Liver (tissue), 9 donors: ENCODE data around the gene DPYD. TPM values are rescaled to one million over a fixed set of nuclear protein-coding genes. Genes with fewer than 3 reads are reported as not detected.

Experiments
- DNase-seq: peaks from one replicate; pipeline ENCODE4 v3.0.0-alpha.2; 2017; ENCODE audit warnings: low spot score
- H3K27ac ChIP-seq, 2 donors: one replicate each; pipeline ENCODE4 v1.7.0; 2013; ENCODE audit warnings: inconsistent platforms in 2 of 2, low read length in 2 of 2, control low read depth in 1 of 2, low read depth in 1 of 2, mild to moderate bottlenecking in 1 of 2
- H3K27me3 ChIP-seq, 4 donors: one replicate each; pipeline versions ENCODE4 v1.6.1 to v1.7.0; 2013; ENCODE audit warnings: low read length in 3 of 4, inconsistent platforms in 1 of 4, mild to moderate bottlenecking in 1 of 4, moderate library complexity in 1 of 4; ENCODE audit not compliant: control insufficient read depth in 4 of 4, insufficient read depth in 4 of 4
- H3K36me3 ChIP-seq, 4 donors: one replicate each; pipeline versions ENCODE4 v1.6.1 to v1.7.0; 2013; ENCODE audit warnings: low read length in 3 of 4, mild to moderate bottlenecking in 3 of 4, low read depth in 1 of 4, moderate library complexity in 1 of 4; ENCODE audit not compliant: control insufficient read depth in 4 of 4, insufficient read depth in 3 of 4
- H3K4me1 ChIP-seq, 4 donors: one replicate each; pipeline versions ENCODE4 v1.6.1 to v1.7.0; 2013; ENCODE audit warnings: low read length in 3 of 4, mild to moderate bottlenecking in 3 of 4, moderate library complexity in 1 of 4; ENCODE audit not compliant: control insufficient read depth in 4 of 4, insufficient read depth in 4 of 4
- H3K4me3 ChIP-seq, 3 donors: one replicate each; pipeline versions ENCODE4 v1.6.1 to v1.7.0; 2013; ENCODE audit warnings: low read length in 3 of 3, control low read depth in 1 of 3, low read depth in 1 of 3, mild to moderate bottlenecking in 1 of 3
- H3K9ac ChIP-seq, 2 donors: one replicate each; pipeline ENCODE4 v1.7.0; 2013; ENCODE audit warnings: low read length in 2 of 2, mild to moderate bottlenecking in 2 of 2, moderate library complexity in 2 of 2, control low read depth in 1 of 2, low read depth in 1 of 2
- H3K9me3 ChIP-seq, 4 donors: one replicate each; pipeline versions ENCODE4 v1.6.1 to v1.7.0; 2013; ENCODE audit warnings: low read length in 3 of 4; ENCODE audit not compliant: control insufficient read depth in 4 of 4
- ATF3 ChIP-seq: IDR thresholded peaks from 2 replicates; pipeline ENCODE4 v1.6.1; 2016; ENCODE audit warnings: antibody characterized with exemption
- CTCF ChIP-seq: fragments of 150-350 bp; IDR thresholded peaks from 2 replicates; pipeline ENCODE4 v1.5.1; 2017; ENCODE audit warnings: improper control_type of control experiment, low read depth, low read length; ENCODE audit not compliant: missing input control
- EGR1 ChIP-seq, 2 donors: IDR thresholded peaks; 2 replicates each; pipeline ENCODE4 v1.6.1; 2016 to 2018; ENCODE audit warnings: antibody characterized with exemption in 2 of 2, low read depth in 2 of 2
- FOXA1 ChIP-seq: IDR thresholded peaks from 2 replicates; pipeline ENCODE4 v1.6.1; 2016; ENCODE audit warnings: antibody characterized with exemption
- FOXA2 ChIP-seq: IDR thresholded peaks from 2 replicates; pipeline ENCODE4 v1.6.1; 2016; ENCODE audit warnings: antibody characterized with exemption
- GABPA ChIP-seq, 2 donors: IDR thresholded peaks in 1 of 2; conservative IDR thresholded peaks in 1 of 2; 2 replicates each; pipeline ENCODE4 v1.6.1; 2016; ENCODE audit warnings: antibody characterized with exemption in 2 of 2, mild to moderate bottlenecking in 1 of 2, moderate library complexity in 1 of 2
- HNF4A ChIP-seq, 2 donors: conservative IDR thresholded peaks; 2 replicates each; pipeline ENCODE4 v1.6.1; 2016; ENCODE audit warnings: antibody characterized with exemption in 2 of 2, mild to moderate bottlenecking in 2 of 2
- HNF4G ChIP-seq: IDR thresholded peaks from 2 replicates; pipeline ENCODE4 v1.6.1; 2016; ENCODE audit warnings: antibody characterized with exemption
- JUND ChIP-seq, 2 donors: IDR thresholded peaks; 2 replicates each; pipeline ENCODE4 v1.6.1; 2016; ENCODE audit warnings: antibody characterized with exemption in 2 of 2
- MAX ChIP-seq: IDR thresholded peaks from 2 replicates; pipeline ENCODE4 v1.6.1; 2016; ENCODE audit warnings: antibody characterized with exemption
- RAD21 ChIP-seq, 2 donors: IDR thresholded peaks; 2 replicates each; pipeline ENCODE4 v1.6.1; 2016; ENCODE audit warnings: antibody characterized with exemption in 2 of 2, mild to moderate bottlenecking in 2 of 2
- REST ChIP-seq: IDR thresholded peaks from 2 replicates; pipeline ENCODE4 v1.6.1; 2016; ENCODE audit warnings: antibody characterized with exemption, mild to moderate bottlenecking
- RXRA ChIP-seq, 2 donors: IDR thresholded peaks; 2 replicates each; pipeline ENCODE4 v1.6.1; 2017 to 2018; ENCODE audit warnings: antibody characterized with exemption in 2 of 2, mild to moderate bottlenecking in 1 of 2
- SP1 ChIP-seq: IDR thresholded peaks from 2 replicates; pipeline ENCODE4 v1.6.1; 2018; ENCODE audit warnings: antibody characterized with exemption, mild to moderate bottlenecking
- TAF1 ChIP-seq: conservative IDR thresholded peaks from 2 replicates; pipeline ENCODE4 v1.6.1; 2016; ENCODE audit warnings: antibody characterized with exemption, mild to moderate bottlenecking
- YY1 ChIP-seq: IDR thresholded peaks from 2 replicates; pipeline ENCODE4 v1.6.1; 2016; ENCODE audit warnings: antibody characterized with exemption, mild to moderate bottlenecking
- ZBTB33 ChIP-seq: IDR thresholded peaks from 2 replicates; pipeline ENCODE4 v1.6.1; 2016; ENCODE audit warnings: antibody characterized with exemption
- WGBS: extraction: QIAGEN DNeasy Blood & Tissue Kit; methylation state at CpG from one replicate; pipeline ENCODE4 v1.1.7; 2013; 5-methylcytosine and 5-hydroxymethylcytosine counted together
- polyA plus RNA-seq, 2 donors: library from polyadenylated mRNA; stranded (reverse) in 1 of 2; unstranded in 1 of 2; fragments of 200-250 nt in 1 of 2; fragments of >200 nt in 1 of 2; fragmentation: Nextera tagmentation in 1 of 2; extraction: Ambion mirVana in 1 of 2; gene quantifications; one replicate each; pipeline versions ENCODE4 v1.2.1 to v1.2.3, GENCODE V29; 2013 to 2015
- total RNA-seq, 2 donors: library from RNA; depleted of rRNA; stranded (reverse); fragments of >200 nt; gene quantifications; one replicate each; pipeline ENCODE4 v1.2.3, GENCODE V29; 2014
- donor health status: healthy.
- donor health status: healthy.
- donor health status: healthy.
- donor health status: healthy.
- donor health status: healthy.

Gene DPYD
- total and polyA plus RNA-seq, 4 donors = 16.2 to 142 (median 47.0) TPM

- no peak overlapping the region for H3K4me3 ChIP-seq
- TF ChIP-seq HNF4A (conservative IDR thresholded peaks at IDR 0.05) (no peak), EGR1 (IDR thresholded peaks at IDR 0.05; ENCODE audit: low read depth in 2 of 2) (no peak), GABPA (IDR thresholded peaks at IDR 0.05 in 1 of 2, conservative IDR thresholded peaks at IDR 0.05 in 1 of 2) (no peak), RXRA (IDR thresholded peaks at IDR 0.05) (no peak), ATF3 (no peak), RAD21 (IDR thresholded peaks at IDR 0.05) (no peak), CTCF (no peak), HNF4G (no peak), JUND (IDR thresholded peaks at IDR 0.05) (no peak), FOXA1 (no peak), REST (no peak), ZBTB33 (no peak), TAF1 (no peak), MAX (no peak), SP1 (no peak), FOXA2 (no peak), YY1 (no peak)
- H3K27ac ChIP-seq = no peak overlapping the region
- no peak for DNase-seq
- peak overlapping the region in 1 of 2 donors; percentile 18 for H3K9ac ChIP-seq
- H3K27me3 ChIP-seq = no peaks in the 10 kb centered on the region
- WGBS = 87% methylated on average over 3 of the region's 3 CpGs
- peaks cover 0 to 3% (median 0%) of the 10 kb centered on the region in 4 donors for H3K36me3 ChIP-seq
- no peaks in the 10 kb centered on the region for H3K4me1 ChIP-seq
- no peaks in the 10 kb centered on the region for H3K9me3 ChIP-seq
Observed at GRCh38 chr1:97209381-97209957, 711.4 kb downstream of the DPYD start.
